Body of pancreas (tissue), 4 donors: ENCODE measurements around the gene PCDHGC4. TPM values are rescaled to one million over a fixed set of nuclear protein-coding genes. Genes with fewer than 3 reads are reported as not detected.

Experiments used
- ATAC-seq: fragments of 150-250 bp; one replicate; pipeline ENCODE4 v1.9.1; 2016
- DNase-seq, 4 donors: peaks; one replicate each; pipeline ENCODE4 v3.0.0-alpha.2; 2019
- H3K27ac ChIP-seq, 4 donors: fragments of 200-600 bp; sonication (generic); 1 replicate in 3 of 4; 2 replicates in 1 of 4; pipeline versions ENCODE4 v1.5.1 to v1.6.1; 2016 to 2019; ENCODE audit warnings: mild to moderate bottlenecking in 1 of 4, mixed read lengths in 1 of 4, moderate library complexity in 1 of 4
- H3K27me3 ChIP-seq, 2 donors: fragments of 200-600 bp; sonication (generic); one replicate each; pipeline ENCODE4 v1.6.0; 2016; ENCODE audit warnings: mild to moderate bottlenecking in 1 of 2
- H3K36me3 ChIP-seq, 2 donors: fragments of 200-600 bp; sonication (generic); replicated peaks in 1 of 2; 2 replicates each; pipeline ENCODE4 v1.5.1; 2016; ENCODE audit warnings: low read depth in 2 of 2; ENCODE audit not compliant: insufficient read depth in 1 of 2
- H3K4me1 ChIP-seq: fragments of 200-600 bp; sonication (generic); one replicate; pipeline ENCODE4 v1.6.0; 2016
- H3K4me3 ChIP-seq, 2 donors: fragments of 200-600 bp; sonication (generic); 1 replicate in 1 of 2; 2 replicates in 1 of 2; pipeline ENCODE4 v1.5.1; 2016 to 2019
- H3K9me3 ChIP-seq, 3 donors: fragments of 200-600 bp; sonication (generic); 1 replicate in 2 of 3; 2 replicates in 1 of 3; pipeline ENCODE4 v1.5.1; 2016
- POLR2A ChIP-seq, 3 donors: fragments of 450-650 bp; IDR thresholded peaks; one replicate each; pipeline ENCODE4 v1.6.1; 2016; ENCODE audit warnings: antibody characterized with exemption in 3 of 3, mild to moderate bottlenecking in 2 of 3
- WGBS, 2 donors: methylation state at CpG; one replicate each; pipeline ENCODE4 v1.1.5; 2017; 5-methylcytosine and 5-hydroxymethylcytosine counted together
- intact Hi-C: fragments of 100-400 bp; cut with DNase I; formaldehyde crosslinking; loops from one replicate; pipeline ENCODE4 v1.15.1; 2023
- total RNA-seq, 2 donors: library from RNA; depleted of rRNA; stranded (reverse); fragments of >200 nt; gene quantifications; one replicate each; pipeline ENCODE4 v1.1.0, GENCODE V29; 2016
- TF ChIP-seq, protein P1 (sequence below), 7 experiments: fragments of 450-650 bp in 4 of 7; fragments of 200-600 bp in 3 of 7; sonication (generic) in 3 of 7; IDR thresholded peaks; one replicate each; pipeline ENCODE4 v1.5.1; 2016 to 2019; ENCODE audit warnings: antibody characterized with exemption in 7 of 7

The PCDHGC4 gene
- total RNA-seq, 2 donors from 2014 or later = 1.6 to 2.0 TPM

GRCh38 chr5:141515946-141516671 is 31.3 kb downstream of the PCDHGC4 start:
- no peak for ATAC-seq
- 85 to 89% methylated on average over 4 of the region's 4 CpGs for WGBS, 2 donors
- Histone ChIP-seq H3K27ac (peak overlapping the region in 1 of 4 donors; percentile 3), H3K36me3 (peaks cover 0 to 13% of the 10 kb centered on the region in 2 donors), H3K4me3 (no peak overlapping the region), H3K4me1 (peaks cover 26% of the 10 kb centered on the region), H3K27me3 (no peaks in the 10 kb centered on the region), H3K9me3 (no peaks in the 10 kb centered on the region)
- intact Hi-C loops = loop anchor here (10.0 kb wide), 1 partner anchor 101 kb away; the partner anchor contains the start of genes PCDHGA10 and PCDHGB7
- DNase-seq = no peak
- TF ChIP-seq, protein P1, sequence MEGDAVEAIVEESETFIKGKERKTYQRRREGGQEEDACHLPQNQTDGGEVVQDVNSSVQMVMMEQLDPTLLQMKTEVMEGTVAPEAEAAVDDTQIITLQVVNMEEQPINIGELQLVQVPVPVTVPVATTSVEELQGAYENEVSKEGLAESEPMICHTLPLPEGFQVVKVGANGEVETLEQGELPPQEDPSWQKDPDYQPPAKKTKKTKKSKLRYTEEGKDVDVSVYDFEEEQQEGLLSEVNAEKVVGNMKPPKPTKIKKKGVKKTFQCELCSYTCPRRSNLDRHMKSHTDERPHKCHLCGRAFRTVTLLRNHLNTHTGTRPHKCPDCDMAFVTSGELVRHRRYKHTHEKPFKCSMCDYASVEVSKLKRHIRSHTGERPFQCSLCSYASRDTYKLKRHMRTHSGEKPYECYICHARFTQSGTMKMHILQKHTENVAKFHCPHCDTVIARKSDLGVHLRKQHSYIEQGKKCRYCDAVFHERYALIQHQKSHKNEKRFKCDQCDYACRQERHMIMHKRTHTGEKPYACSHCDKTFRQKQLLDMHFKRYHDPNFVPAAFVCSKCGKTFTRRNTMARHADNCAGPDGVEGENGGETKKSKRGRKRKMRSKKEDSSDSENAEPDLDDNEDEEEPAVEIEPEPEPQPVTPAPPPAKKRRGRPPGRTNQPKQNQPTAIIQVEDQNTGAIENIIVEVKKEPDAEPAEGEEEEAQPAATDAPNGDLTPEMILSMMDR (IDR thresholded peaks at IDR 0.05) = no peak
- TF ChIP-seq POLR2A (IDR thresholded peaks at IDR 0.05) = no peak

- DNase-seq = no peak
- intact Hi-C loops = loop anchor here (10.0 kb wide), 1 partner anchor 102 kb away; the partner anchor contains the start of genes PCDHGA10 and PCDHGB7
Measured at GRCh38 chr5:141516672-141517025, 31.8 kb downstream of the PCDHGC4 start.

GRCh38 chr5:141517312-141517711 is 32.5 kb downstream of the PCDHGC4 start:
- Histone ChIP-seq H3K27me3 (no peaks in the 10 kb centered on the region), H3K27ac (no peak overlapping the region), H3K4me3 (no peak overlapping the region), H3K9me3 (no peaks in the 10 kb centered on the region), H3K36me3 (peaks cover 0 to 13% of the 10 kb centered on the region in 2 donors), H3K4me1 (peaks cover 28% of the 10 kb centered on the region)
- no peak for ATAC-seq
- WGBS, 2 donors = 73 to 87% methylated on average over 8 of the region's 8 CpGs
- DNase-seq = no peak
- intact Hi-C loops = loop anchor here (10.0 kb wide), 1 partner anchor 103 kb away; the partner anchor contains the start of genes PCDHGA10 and PCDHGB7
- TF ChIP-seq, protein P1 (IDR thresholded peaks at IDR 0.05) = no peak
- TF ChIP-seq POLR2A (IDR thresholded peaks at IDR 0.05) = no peak

More at GRCh38 chr5:141516672-141517025, 31.8 kb downstream of the PCDHGC4 start:
- peaks cover 0 to 13% of the 10 kb centered on the region in 2 donors for H3K36me3 ChIP-seq
- TF ChIP-seq, protein P1 (IDR thresholded peaks at IDR 0.05) = no peak
- TF ChIP-seq POLR2A (IDR thresholded peaks at IDR 0.05) = no peak
- H3K9me3 ChIP-seq = no peaks in the 10 kb centered on the region
- ATAC-seq = no peak
- peak overlapping the region in 1 of 4 donors; percentile 3 for H3K27ac ChIP-seq
- no peaks in the 10 kb centered on the region for H3K27me3 ChIP-seq
- peaks cover 32% of the 10 kb centered on the region for H3K4me1 ChIP-seq
- WGBS, 2 donors = 81 to 89% methylated on average over 8 of the region's 8 CpGs
- H3K4me3 ChIP-seq = no peak overlapping the region

DNA sequence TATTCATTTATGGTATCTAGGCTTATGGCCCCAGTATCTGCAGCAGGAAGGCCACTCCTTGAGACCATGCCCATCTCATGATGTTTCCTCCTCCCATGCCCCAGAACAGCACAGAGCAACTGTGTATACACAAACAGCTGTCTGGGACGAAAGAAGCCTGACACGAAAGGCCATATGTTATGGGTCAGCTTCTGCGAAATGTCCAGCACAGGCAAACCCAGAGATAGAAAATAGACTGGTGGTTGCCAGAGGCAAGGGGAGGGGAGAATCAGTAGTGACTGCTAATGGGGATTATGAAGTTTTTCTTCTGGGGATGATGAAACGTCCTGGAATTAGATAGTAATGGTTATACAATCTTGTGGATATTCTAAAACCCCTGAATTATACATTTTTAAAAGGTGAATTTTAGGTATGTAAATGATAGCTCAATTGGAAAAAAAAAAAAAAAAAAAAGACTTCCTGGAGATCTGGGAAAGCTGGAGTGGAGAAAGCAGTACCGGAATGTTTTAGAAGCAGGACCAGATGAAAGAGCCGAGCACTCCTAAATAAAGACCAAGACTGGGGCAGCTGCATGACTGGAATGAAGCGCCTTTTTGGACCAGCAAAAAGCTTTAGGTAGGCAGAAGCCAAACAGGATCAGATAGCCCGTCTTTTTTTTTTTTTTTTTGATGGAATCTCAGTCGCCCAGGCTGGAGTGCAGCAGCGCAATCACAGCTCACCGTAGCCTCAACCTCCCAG is 33.2 kb downstream of the PCDHGC4 start:
- Histone ChIP-seq H3K27me3 (no peaks in the 10 kb centered on the region), H3K9me3 (no peaks in the 10 kb centered on the region), H3K36me3 (peaks cover 0 to 14% of the 10 kb centered on the region in 2 donors), H3K4me1 (peaks cover 24% of the 10 kb centered on the region), H3K27ac (no peak overlapping the region), H3K4me3 (no peak overlapping the region)
- intact Hi-C loops = loop anchor here (10.0 kb wide), 1 partner anchor 103 kb away; the partner anchor contains the start of genes PCDHGA10 and PCDHGB7
- TF ChIP-seq, protein P1 (IDR thresholded peaks at IDR 0.05) = no peak
- no peak for TF ChIP-seq POLR2A (IDR thresholded peaks at IDR 0.05)
- no peak for DNase-seq
- no peak for ATAC-seq
- 88% methylated on average over 11 of the region's 11 CpGs for WGBS, 2 donors
